GM18505 (cell line): ENCODE data around the gene BIN1.

Experiments used
- ATAC-seq: cut with Tn5 transposase; IDR thresholded peaks from one replicate; pipeline ENCODE4 v1.9.1; 2021; ENCODE audit not compliant: unreplicated experiment
- POLR2A ChIP-seq: IDR thresholded peaks from 4 replicates; pipeline ENCODE4 v1.6.1; 2011; ENCODE audit warnings: borderline replicate concordance; ENCODE audit not compliant: insufficient read depth, insufficient read length; ENCODE audit errors: extremely low read depth

Gene BIN1

GRCh38 chr2:127064642-127065250 lies 42.2 kb downstream of the BIN1 start:
- ATAC-seq = peak; percentile 86
- peak; percentile 34 for TF ChIP-seq POLR2A

DNA sequence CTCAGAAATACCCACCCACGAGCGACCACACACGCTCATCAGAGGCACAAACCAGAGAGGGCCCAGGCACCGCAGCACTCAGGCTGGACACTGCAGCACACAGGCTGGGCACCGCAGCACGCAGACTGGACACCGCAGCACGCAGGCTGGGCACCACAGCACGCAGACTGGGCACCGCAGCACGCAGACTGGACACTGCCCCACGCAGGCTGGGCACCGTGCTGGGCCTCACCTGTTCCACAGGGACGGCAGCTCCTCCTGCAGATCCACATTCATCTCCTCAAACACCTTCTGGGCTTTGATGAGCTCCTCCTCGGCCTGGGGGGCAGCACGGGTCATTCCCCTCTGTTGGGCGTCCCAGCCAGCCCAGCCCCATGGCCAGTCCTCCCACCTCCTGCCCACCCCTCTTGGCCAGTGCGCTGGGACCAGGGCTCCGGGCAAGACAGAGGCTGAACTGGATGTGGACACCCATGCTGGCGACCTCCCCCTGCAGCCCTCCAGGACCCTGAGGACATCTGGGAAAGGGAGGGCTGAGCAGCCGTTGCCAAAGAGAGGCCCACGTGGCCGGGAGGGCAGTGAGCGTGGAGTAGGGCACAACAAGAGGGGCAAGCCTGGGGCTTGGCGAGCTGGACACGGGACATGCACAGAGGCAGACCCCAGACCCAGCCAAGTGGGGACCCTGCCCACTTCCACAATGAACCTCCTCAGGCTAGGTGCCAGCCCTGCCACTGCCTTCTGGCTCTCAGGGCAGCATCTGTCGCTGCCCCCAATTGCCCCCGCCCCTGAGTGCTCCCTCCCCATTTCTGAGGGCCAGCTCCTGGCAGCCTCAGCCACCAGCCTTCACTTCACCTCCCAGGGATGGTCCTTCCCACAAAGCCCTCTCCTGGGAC lies 43.0 kb downstream of the BIN1 start:
- no peak for ATAC-seq
- no peak for TF ChIP-seq POLR2A

- no peak for ATAC-seq
- no peak for TF ChIP-seq POLR2A
Observed at GRCh38 chr2:127061375-127062273, 45.3 kb downstream of the BIN1 start.

DNA sequence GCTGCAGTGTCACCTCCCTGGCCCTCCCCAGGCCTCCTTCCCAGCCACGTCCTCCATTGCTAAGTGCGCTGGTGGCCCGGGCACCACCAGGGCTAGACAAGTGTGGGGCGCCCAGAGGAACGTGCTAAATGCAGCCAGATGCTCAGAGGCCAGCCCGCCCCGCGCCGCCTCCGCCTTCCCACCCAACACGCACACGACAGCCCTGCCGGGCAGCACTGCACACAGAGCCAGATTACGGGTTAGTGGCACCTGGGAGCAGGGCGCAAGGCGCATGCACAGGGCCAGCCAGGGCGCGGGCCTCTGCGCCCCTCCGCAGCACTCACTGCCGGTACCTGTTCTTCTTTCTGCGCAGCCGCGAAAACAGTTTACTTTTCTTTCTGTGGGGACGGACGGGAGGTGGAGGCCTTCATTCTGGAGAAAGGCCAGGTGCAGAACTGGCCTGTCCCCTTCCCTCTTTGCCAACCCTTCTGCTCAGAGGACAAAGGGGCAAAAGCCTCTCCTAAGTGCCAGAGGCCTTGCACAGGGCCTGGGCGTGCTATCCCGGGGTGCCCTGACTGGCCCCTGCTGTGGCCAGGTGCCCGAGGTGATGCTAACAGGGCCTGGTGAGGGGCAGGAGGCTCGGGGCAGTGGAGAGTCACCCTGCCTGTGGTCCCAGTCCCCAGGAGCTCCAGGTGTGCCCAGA lies 46.5 kb downstream of the BIN1 start:
- TF ChIP-seq POLR2A = no peak
- no peak for ATAC-seq

- no peak for ATAC-seq
- no peak for TF ChIP-seq POLR2A
Observed at GRCh38 chr2:127059559-127059958, 47.4 kb downstream of the BIN1 start.

DNA sequence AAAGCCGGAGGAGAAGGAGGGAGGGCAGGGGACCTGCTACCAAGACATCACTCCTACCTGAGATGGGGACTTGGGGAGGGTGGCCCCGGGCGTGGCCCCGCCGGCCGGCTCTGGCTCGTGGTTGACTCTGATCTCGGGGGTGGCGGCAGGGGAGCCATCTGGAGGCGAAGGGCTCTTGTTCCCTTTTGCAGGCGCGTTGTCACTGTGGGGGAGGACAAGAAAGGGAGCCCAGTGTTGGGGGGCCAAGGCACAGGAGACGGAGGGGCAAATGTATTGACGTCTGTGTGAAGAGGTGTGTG lies 48.1 kb downstream of the BIN1 start:
- ATAC-seq = no peak
- no peak for TF ChIP-seq POLR2A

DNA sequence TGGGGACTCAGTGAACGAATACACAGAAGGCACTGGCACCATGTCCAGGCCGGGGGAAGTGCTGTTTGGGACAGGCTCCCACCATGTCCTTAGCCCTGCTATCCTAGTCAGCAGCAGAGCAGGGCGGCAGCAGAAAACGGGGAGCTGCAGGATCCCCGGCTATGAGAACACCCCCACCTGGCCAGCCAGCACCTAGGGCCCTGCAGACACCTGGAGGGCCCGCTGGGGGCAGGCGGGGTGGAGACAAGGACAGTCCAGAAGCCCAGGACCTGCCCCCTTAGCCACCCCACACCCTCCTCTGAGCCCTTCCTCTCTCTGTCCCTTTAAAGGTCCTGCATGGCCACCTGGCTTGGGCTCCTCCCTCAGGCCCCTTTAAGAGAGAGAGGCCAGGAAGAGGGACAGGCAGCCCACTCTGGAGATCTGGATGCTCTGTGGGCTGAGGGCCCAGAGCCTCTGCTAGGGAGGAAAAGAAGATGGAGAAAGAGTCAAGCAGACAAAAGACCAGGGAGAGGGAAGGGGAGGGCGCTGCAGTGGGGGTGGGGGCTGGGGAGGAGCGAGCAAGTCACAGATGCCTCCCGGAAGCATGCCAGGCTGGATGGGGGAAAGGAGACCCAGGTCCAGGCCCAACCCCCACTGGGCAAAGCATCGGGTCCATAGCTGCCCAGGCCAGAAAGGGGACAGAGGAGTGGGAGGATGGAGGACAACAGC lies 48.6 kb downstream of the BIN1 start:
- TF ChIP-seq POLR2A = no peak
- no peak for ATAC-seq

DNA sequence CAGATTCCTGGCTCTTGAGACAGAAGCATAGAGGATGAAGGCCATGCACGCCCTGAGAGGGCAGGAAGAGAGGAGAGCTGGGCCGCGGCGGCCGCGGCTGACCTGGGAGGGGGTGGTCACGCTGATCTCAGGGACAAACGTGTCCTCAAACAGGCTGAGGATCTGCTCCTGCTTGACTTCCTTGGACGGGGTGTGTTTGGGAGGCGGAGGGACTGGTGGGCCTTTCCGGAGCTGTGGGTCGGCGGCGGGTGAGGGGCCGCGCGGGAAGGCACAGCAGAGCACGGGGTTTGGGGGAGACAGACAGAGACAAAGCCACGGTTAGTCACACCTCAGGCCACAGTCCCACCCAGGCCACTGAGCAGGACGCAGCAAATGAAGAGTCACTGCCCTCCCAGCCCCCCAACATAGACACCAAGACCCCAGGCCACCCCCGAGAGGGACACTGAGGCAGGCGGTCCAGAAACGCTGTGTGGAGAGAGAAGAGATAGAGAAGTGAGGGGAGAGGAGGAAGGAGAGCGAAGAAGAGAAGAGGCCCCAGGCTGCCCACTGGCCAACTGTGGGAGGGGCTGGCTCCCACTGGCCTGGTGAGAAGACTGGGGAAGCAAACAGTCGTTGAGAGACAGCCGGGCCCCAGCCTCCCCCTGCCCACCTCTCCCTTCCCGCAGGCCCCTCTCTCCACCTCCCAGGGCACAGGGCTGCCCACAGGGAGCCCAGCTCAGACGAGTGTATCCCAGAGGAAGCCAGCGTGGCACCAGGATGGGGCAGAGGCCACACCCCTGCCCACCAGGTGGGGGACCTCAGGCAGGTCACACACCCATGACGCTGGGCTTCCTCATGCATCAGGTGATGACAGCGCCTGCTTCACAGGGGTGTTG lies 49.3 kb downstream of the BIN1 start:
- no peak for ATAC-seq
- TF ChIP-seq POLR2A = no peak

DNA sequence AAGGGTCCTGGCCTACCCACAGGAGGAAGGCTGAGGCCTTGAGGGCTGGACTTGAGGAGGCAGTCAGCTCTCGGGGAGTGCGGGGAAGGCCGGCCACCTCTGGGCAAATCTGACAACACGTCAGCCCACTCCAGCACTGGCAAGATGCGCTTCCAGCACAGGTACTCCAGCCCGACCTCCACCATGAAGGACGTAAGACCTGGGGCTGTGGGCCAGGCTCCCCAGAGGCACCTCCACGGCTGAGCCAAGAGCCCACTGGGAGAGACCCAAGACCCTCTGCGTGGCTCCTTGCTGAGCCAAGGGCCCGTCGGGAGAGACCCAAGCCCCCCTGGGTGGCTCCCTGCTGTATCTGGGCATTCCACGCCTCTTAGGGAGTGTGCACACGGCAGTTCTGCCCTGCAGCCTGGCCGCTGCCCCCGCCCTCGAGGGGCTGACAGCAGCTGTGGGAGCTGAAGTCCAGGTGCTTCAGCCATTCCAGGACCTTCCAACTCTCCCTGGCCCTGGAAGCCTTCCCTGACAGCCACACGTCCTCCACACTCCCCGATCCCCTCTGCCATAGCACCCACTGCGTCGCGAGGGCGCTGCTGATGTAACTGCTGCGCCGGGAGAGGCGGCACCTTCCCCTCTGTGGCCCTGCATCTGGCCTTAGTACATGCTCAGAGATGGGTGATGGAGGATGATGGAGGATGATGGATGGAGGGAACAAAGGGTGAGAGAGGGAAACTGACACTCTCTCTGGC lies 50.2 kb downstream of the BIN1 start:
- ATAC-seq = no peak
- TF ChIP-seq POLR2A = no peak

- no peak for TF ChIP-seq POLR2A
- no peak for ATAC-seq
Observed at GRCh38 chr2:127056086-127056485, 50.9 kb downstream of the BIN1 start.

DNA sequence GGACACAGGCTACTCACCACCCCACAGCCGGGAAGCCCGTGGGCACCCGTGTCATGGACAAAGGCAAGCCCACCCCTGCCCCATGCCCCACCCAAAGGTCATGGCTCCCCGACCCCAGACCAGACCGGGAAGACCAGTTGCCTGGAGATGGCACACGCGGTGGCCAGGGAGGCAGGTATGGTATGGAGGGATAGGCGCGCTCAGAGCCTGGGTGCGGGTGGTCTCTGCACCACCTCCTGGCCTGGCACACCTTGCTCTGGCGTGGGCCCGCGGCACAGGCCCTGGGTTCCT lies 51.2 kb downstream of the BIN1 start:
- ATAC-seq = no peak
- TF ChIP-seq POLR2A = no peak

DNA sequence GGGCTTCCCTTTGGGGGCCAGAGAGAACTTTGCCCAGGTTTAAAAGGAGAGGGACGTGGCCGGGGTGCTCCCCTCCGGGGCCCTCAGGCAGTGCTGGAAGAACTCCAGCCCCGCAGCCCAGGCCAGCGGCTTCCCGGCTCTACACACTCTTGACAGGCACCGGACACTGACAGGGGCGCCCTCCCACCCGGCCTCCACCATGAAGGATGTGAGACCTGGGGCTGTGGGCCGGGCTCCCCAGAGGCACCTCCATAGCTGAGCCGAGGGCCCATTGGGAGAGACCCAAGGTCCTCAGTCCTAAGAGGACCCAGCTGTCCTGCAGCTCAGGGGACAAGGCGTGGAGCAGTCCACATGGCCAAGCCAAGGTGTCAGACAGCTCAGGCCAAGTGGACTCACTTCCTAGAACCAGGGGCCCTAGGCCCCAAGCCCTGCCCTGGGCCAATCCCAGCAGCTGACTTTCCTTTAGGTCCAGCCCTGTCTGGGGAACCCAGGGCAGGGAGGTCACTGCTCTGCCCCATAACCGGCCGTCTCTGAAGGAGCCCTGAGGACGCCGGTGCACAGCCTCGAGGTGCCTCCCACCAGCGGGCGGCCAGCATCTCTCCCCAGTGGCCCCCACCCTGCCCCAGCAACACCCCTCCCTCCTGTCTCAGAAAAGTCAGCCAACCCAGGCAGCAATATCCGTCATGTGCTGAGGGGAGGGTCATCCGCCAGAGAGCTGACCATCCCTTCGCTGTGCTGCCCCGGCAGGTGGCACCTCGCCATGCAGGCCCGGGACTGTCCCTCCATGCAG lies 51.8 kb downstream of the BIN1 start:
- no peak for TF ChIP-seq POLR2A
- ATAC-seq = no peak
